Stimulated activated CD4-positive, alpha-beta T cell treated with anti-CD3 and anti-CD28 coated beads, TNF-alpha, amount 100 ng/mL, for 48 hours (primary cell): ENCODE data around the gene ABCB9.
"Not testable (repeated sequence)": the region's sequence is repeated elsewhere in the genome, so short reads cannot be mapped to it uniquely, and the experiment has no call there.

Experiments
- DNase-seq, 3 donors: peaks; one replicate each; pipeline ENCODE4 v3.0.0-alpha.2; 2020; ENCODE audit warnings: low read depth in 3 of 3

The ABCB9 gene

DNA sequence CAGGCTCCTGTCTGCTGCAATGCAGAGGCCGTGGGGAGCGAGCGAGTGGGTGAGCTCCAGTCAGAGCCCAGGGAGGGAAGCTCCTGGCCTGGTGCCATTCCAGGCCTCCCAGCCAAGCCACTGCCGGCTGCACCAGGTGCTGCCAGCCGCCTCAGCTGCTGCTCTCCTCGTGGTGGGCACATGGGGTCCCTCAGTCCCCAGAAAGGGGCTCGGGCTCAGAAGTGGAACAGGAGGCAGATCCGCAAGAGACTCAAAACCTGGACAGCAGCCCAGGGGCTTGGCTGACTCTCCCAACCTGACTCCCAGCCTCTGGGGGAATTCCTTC is 2.4 kb downstream of the ABCB9 start:
- no peak for DNase-seq

GRCh38 chr12:122961531-122962329 is 4.5 kb downstream of the ABCB9 start:
- no peak for DNase-seq

DNA sequence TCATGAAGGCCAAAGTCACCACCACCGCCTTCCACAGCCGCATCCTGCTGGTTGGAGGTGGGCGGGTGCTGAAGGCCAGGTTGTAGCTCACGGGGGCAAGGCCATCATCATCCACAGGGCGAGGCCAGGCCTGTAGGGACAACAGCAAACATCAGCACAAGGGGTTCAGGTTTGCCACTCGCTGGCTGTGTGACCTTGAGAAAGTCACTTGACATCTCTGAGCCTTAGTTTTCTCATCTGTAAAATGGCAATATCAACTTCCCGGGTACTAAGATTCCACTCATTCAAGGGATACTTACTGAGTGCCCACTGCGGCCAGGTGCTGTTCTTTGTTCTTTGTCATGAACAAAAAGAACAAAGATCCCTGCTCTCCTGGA is 6.1 kb downstream of the ABCB9 start:
- DNase-seq, result no peak

GRCh38 chr12:122959566-122960192 is 6.6 kb downstream of the ABCB9 start:
- no peak for DNase-seq

- DNase-seq, result no peak
These were observed 7.9 kb downstream of the ABCB9 start for GRCh38 chr12:122958198-122958888.

- DNase-seq, result no peak
These were observed 10.2 kb downstream of the ABCB9 start for GRCh38 chr12:122956035-122956434.

DNA sequence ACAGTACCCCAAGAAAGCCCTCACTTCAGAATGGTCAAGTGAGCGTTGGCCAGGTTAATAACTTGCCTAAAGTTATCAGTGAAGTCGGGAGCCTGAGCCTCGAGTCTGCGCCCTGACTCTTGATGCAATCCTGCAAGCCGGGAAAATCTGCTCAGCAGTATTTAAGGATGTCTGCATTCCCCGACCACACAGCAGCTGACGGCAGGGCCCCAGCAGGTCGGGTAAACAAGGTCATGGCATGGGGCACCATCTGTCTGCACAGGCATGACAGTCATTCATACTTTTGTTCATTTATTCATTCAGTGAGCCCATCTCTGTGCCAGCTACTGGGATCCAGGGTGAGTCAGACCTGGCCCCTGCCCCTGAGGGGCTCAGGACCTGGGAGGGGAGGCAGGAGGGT is 11.1 kb downstream of the ABCB9 start:
- no peak for DNase-seq

GRCh38 chr12:122951979-122952892 is 14.0 kb downstream of the ABCB9 start:
- peak; percentile 42 to 61 (median 58) for DNase-seq

GRCh38 chr12:122951406-122951805 is 14.9 kb downstream of the ABCB9 start:
- no peak for DNase-seq

DNA sequence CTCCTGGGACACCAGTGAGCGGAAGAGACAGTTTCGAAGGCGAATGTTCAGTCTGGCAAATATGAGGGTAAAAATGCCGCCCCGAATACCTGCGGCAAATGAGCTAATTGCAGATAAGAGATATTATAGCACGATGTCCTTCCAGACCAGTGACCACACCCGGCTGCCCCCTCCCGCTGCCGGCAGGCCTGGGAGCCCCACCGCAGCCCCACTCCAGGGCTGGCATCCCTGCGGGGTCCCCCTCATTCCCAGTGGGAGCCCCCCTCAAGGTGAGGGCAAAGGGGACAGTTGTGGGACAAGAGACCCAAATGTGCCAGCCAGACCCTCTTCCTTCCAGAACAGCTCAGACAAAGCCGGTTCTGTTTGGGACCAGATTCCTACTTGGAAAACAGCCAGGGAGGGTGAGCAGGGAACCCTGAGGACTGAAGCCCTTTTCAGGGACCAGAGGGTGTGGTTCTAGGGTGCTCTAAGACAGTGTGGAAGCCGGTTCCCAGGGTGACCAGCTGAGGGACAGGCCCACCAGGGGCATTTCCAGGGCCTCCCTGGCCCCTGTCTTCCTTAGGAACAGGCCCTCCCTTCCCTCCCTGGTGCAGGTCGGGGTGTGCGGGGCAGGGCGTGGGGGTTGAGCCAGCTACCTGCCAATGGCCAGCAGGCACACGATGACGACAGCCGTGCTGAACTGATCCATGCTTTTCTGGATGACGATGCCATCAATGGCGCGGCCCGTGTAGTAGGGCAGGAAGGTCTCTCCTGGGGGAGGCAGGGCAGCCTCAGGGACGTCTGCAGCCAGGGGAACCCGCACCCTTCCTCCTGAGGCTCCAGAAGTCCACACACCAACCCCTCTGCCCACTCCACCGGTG is 16.2 kb downstream of the ABCB9 start:
- no peak for DNase-seq

GRCh38 chr12:122949405-122949804 is 16.9 kb downstream of the ABCB9 start:
- no peak for DNase-seq

DNA sequence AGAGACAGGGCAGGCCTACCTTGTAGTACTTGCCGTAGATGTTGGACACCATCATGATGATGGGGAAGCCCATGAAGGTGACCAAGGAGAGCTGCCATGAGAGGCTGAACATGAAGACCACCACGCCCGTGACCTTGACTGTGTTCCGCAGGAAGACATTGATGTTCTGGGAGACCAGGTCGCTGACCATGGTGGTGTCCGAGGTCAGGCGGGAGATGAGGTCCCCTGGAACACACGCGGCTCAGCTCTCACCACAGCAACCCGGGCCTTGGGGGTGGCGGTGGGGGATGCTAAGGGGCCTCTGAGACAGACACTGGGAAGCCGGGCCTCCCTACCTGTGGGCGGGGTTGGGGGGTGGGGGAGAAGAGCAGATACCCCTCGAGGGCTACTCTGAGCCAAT is 17.7 kb downstream of the ABCB9 start:
- no peak for DNase-seq

DNA sequence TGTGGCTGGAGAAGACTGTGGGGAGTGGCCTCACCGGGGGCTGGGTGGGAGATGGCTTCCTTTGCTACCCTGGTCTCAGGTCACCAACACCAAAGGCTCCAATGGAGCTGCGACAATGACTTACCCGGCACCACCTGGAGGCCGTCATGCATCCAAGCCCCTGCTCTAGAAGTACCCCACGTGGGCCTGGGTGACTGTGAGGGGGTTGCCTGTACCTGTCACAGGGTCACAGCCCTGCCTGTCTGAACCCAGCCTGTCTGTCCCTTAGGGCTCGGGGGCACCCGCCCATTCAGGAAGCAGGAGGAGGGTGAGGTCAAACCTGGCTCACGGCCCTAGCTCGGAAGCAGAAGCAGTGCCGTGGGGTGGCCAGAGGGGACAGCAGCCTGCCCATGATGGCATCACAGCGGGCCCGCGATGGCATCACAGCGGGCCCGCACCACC is 18.9 kb downstream of the ABCB9 start:
- DNase-seq, result no peak

DNA sequence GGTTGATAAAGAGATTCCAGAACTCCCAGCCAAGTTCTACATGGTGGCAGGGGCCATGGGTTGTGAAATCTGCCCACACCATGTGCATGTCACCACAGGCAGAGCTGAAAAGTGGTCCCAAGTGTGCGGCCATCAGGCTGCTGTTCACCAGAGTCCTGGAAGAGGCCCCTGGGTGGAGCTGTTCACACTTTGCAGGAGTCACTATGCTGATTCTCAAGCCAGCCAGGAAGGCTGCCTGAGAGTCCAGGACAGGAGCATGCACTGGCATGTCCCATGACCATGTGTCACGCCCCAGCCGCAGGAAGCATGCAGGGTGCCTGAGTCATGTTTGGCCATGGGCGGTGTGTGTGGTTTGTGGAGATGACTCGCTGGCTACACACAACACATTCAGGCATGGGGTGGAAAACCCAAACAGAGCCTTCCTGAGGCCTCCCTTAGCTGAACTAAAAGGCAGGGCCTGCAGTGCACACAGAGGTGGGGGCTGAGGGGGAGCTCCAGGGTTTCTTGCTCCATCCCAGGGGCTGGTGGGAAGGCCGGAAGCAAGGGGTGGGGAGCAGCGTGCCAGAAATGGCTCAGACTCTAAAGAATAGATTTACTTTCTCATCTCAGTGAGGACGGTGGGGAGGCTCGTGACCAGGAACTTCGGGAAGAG is 19.4 kb downstream of the ABCB9 start:
- peak; percentile 70 to 85 (median 79) for DNase-seq

DNA sequence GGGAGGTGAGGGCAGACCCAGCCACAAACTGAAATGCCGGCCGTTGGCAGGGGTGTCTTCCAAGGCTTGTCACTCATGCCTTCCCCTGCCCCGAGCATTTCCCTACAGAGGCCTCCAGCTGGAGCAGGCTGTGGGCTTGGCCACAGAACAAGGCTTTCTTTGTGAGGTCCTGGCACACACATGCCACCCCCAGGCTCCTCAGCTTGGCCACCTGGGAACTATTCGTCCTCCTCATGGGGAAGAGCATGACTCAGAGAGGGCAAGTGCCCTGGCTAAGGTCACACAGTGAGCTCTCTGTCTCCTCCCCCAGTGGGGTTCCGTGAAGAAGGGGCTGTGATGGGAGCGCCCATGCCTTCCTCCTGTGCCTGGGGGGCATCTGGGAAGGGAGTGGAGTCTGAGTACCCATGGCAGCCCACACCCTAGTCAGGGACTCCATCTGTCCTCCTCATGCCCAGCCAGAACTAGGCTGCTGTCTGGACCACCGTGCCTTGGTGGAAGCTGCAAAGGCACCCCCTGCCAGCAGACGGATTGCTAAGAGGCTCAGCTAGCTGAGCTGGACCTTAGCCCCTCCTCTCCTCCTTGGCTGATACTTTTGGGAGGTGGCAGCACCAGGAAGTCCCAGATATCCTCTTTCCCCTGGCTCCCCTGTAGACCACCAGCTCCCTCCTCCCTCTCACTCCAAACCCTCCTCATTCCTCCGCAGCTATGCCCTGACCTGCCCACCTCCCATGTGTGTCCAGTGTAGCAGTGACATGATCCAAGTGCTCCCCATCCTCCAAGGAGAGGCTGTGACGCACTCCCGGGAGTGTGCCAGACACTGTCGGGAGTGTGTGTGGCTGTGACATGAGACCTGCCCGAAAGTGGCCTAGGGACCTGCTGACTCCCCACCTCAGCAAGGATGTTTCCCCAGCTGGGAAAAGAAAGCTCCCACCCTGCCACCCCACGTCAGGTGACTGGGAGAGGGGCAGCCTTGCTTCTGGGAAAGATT is 21.4 kb downstream of the ABCB9 start:
- DNase-seq, result no peak

DNA sequence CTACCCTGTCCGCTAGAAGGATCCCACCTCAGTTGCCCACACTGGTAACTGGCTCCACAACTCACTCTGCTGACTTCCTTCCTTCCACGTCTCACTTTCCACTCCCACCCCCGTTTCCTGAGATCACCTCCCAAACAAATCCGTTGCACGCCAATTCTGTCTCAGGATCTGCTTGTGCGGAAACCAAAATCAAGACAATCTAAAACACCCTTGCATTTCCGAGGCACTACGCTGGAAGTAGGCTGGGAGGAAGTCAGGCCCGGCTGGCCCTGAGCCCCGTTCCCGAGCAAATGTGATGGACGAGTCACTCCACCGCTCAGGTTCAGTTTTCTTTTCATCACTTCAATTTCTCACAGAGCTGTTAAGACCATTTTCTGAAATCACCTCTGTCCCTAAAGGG is 23.1 kb downstream of the ABCB9 start:
- DNase-seq, result no peak

GRCh38 chr12:122942637-122943036 is 23.6 kb downstream of the ABCB9 start:
- no peak for DNase-seq

DNA sequence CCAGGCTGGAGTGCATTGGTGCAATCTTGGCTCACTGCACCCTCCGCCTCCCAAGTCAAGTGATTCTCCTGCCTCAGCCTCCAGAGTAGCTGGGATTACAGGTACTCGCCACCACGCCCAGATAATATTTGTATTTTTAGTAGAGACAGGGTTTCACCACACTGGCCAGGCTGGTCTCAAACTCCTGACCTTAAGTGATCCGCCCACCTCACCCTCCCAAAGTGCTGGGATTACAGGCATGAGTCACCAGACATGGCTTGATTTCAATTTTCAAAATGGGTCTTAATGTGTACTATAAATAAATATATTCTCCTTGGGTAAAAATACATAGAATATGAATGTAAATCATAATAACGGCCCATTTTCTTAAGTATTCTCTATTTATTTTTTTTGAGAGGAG is 24.9 kb downstream of the ABCB9 start:
- not testable (repeated sequence) for DNase-seq

DNA sequence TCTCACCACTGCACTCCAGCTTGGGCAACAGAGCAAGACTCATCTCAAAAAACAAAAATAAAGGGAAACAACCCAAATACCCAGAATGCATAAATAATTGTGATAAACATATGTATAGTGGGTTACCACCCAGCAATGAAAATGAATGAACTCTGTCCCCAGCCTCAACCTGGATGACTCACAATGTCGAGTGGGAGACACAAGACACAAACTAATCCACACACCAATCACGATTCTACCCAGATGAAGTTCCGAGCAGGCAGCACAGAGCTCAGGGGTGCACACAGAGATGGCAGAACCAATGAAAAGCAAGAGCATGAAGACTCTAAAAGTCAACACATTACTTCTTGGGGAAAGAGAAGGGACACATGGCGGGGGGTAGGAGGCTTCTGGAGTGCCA is 27.1 kb downstream of the ABCB9 start:
- no peak for DNase-seq
